Neural cell (in vitro differentiated cells): ENCODE data around the gene CROCC2. TPM values are rescaled to one million over a fixed set of nuclear protein-coding genes. Genes with fewer than 3 reads are reported as not detected.

Source experiments
- H2AFZ ChIP-seq: fragments of 200-600, 300-800 bp; sonication (generic), shearing (Covaris generic); 2 replicates; pipeline ENCODE4 v1.6.0; 2014; ENCODE audit warnings: low read depth, mild to moderate bottlenecking, antibody characterized with exemption, low read length, moderate library complexity
- H3F3A ChIP-seq: fragments of 200-600 bp; shearing (Covaris generic); 2 replicates; pipeline ENCODE4 v1.6.1; 2016; ENCODE audit warnings: mild to moderate bottlenecking, moderate library complexity, mixed read lengths, antibody characterized with exemption, low read length; ENCODE audit not compliant: insufficient read depth, poor library complexity, severe bottlenecking
- H3K27ac ChIP-seq: fragments of 200-600, 300-800 bp; sonication (generic), shearing (Covaris generic); 2 replicates; pipeline ENCODE4 v1.5.1; 2014; ENCODE audit warnings: mild to moderate bottlenecking, low read length, moderate library complexity
- H3K27me3 ChIP-seq: fragments of 300-800, 200-600 bp; sonication (generic), shearing (Covaris generic); 2 replicates; pipeline ENCODE4 v1.6.0; 2014; ENCODE audit warnings: mild to moderate bottlenecking, low read depth, low read length, moderate library complexity; ENCODE audit not compliant: insufficient read depth
- H3K36me3 ChIP-seq: fragments of 300-800, 200-600 bp; sonication (generic), shearing (Covaris generic); 2 replicates; pipeline ENCODE4 v1.5.1; 2014; ENCODE audit warnings: mild to moderate bottlenecking, antibody characterized with exemption, low read length, moderate library complexity; ENCODE audit not compliant: insufficient read depth
- H3K4me2 ChIP-seq: fragments of 300-800, 200-600 bp; sonication (generic), shearing (Covaris generic); 2 replicates; pipeline ENCODE4 v1.6.0; 2014; ENCODE audit warnings: mild to moderate bottlenecking, low read length
- H3K4me3 ChIP-seq: fragments of 300-800, 200-600 bp; sonication (generic), shearing (Covaris generic); 2 replicates; pipeline ENCODE4 v1.5.1; 2014; ENCODE audit warnings: mild to moderate bottlenecking, low read length, moderate library complexity
- H3K79me2 ChIP-seq: fragments of 200-600 bp; shearing (Covaris generic); replicated peaks from 2 replicates; pipeline ENCODE4 v1.6.0; 2014; ENCODE audit warnings: mild to moderate bottlenecking, low read length, moderate library complexity; ENCODE audit not compliant: insufficient read depth
- H3K9ac ChIP-seq: fragments of 300-800, 200-600 bp; sonication (generic), shearing (Covaris generic); 2 replicates; pipeline ENCODE4 v1.6.1; 2016; ENCODE audit warnings: mild to moderate bottlenecking, low read length, mixed read lengths
- H3K9me2 ChIP-seq: fragments of 200-600 bp; shearing (Covaris generic); 2 replicates; pipeline ENCODE4 v1.6.1; 2016; ENCODE audit warnings: mild to moderate bottlenecking, low read length, mixed read lengths; ENCODE audit not compliant: insufficient read depth
- H3K9me3 ChIP-seq: fragments of 200-600, 300-800 bp; sonication (generic), shearing (Covaris generic); 2 replicates; pipeline ENCODE4 v1.6.1; 2016; ENCODE audit warnings: mild to moderate bottlenecking, mixed run types, low read length, moderate library complexity, mixed read lengths
- H4K20me1 ChIP-seq: fragments of 200-600 bp; shearing (Covaris generic); 2 replicates; pipeline ENCODE4 v1.6.1; 2016; ENCODE audit warnings: mild to moderate bottlenecking, mixed run types; ENCODE audit not compliant: insufficient read depth
- EP300 ChIP-seq: fragments of 450-650 bp; conservative IDR thresholded peaks from 2 replicates; pipeline ENCODE4 v1.6.1; 2014; ENCODE audit warnings: antibody characterized with exemption, mild to moderate bottlenecking, moderate library complexity; ENCODE audit not compliant: poor library complexity, severe bottlenecking
- EZH2 ChIP-seq: fragments of 200-600, 300-800 bp; shearing (Covaris generic), sonication (generic); IDR thresholded peaks from 2 replicates; pipeline ENCODE4 v1.6.1; 2014; ENCODE audit warnings: antibody characterized with exemption, low read length, borderline replicate concordance, mild to moderate bottlenecking; ENCODE audit not compliant: insufficient read depth, poor library complexity, severe bottlenecking
- MXI1 ChIP-seq: fragments of 450-650 bp; conservative IDR thresholded peaks from 2 replicates; pipeline ENCODE4 v1.6.1; 2014; ENCODE audit warnings: antibody characterized with exemption, mild to moderate bottlenecking; ENCODE audit not compliant: poor library complexity, severe bottlenecking
- POLR2AphosphoS5 ChIP-seq: IDR thresholded peaks from 2 replicates; pipeline ENCODE4 v1.6.1; 2012
- RAD21 ChIP-seq: fragments of 450-650 bp; conservative IDR thresholded peaks from 2 replicates; pipeline ENCODE4 v1.6.1; 2014; ENCODE audit warnings: antibody characterized with exemption, mild to moderate bottlenecking, moderate library complexity
- SMC3 ChIP-seq: fragments of 450-650 bp; conservative IDR thresholded peaks from 2 replicates; pipeline ENCODE4 v1.6.1; 2014; ENCODE audit warnings: antibody characterized with exemption, mild to moderate bottlenecking, moderate library complexity; ENCODE audit not compliant: poor library complexity
- TAF1 ChIP-seq: IDR thresholded peaks from 2 replicates; pipeline ENCODE4 v1.6.1; 2012; ENCODE audit warnings: low read depth
- polyA plus RNA-seq: library from polyadenylated mRNA; depleted of rRNA; stranded (reverse); fragments of >200 nt; gene quantifications from 2 replicates; pipeline ENCODE4 v1.2.3, GENCODE V29; 2014
- TF ChIP-seq, protein P1 (sequence below): fragments of 450-650 bp; IDR thresholded peaks from 2 replicates; pipeline ENCODE4 v1.5.1; 2014; ENCODE audit warnings: antibody characterized with exemption, mild to moderate bottlenecking, moderate library complexity; ENCODE audit not compliant: poor library complexity, severe bottlenecking
- TF ChIP-seq, protein P2 (sequence below): IDR thresholded peaks from 2 replicates; pipeline ENCODE4 v1.6.1; 2012; ENCODE audit warnings: borderline replicate concordance

Gene CROCC2
- polyA plus RNA-seq, 1 donor from 2014 or later = 0.09 TPM

DNA sequence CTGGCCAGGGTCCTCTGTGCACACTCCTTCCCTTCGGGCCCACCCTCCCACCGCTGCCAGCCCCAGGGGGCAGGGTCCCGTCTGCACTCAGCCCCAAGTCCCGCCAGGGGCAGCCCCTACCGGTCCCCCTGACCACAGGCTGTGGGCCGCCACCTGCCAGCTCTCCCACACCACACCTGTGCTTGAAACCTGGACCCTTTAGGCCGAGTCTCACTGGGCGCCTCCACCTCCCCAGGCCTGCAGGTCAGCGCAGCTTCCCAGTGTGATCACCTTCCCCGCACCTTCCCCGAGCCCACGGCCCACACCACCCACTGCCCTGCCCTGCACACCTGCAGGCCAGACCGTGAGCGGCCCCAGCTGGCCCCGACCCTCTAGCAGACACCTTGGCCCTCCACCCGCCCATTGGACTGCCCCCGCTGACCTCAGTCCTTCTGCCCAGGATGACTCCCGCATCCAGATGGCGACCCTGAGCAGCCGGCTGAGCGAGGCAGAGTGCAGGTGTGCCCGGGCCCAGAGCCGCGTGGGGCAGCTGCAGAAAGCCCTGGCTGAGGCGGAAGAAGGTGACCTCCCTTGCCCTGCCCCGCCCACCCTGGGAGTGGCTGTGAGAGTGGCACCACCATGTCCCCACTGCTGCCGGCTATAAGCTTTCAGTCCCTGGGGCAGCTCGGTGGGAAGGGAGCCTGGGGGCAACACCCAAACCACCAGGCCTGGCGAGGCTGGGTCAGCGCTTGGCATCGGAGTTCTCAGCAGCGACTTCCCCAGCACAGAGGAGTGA is 61.0 kb downstream of the CROCC2 start:
- Histone ChIP-seq H3K27me3 (no peaks in the 10 kb centered on the region), H3K9me3 (no peaks in the 10 kb centered on the region), H3F3A (no peaks in the 10 kb centered on the region), H3K9ac (no peak overlapping the region), H4K20me1 (no peaks in the 10 kb centered on the region), H3K79me2 (no peaks in the 10 kb centered on the region), H3K4me2 (no peak overlapping the region), H3K4me3 (no peak overlapping the region), H3K36me3 (no peaks in the 10 kb centered on the region), H3K27ac (no peak overlapping the region), H2AFZ (no peak overlapping the region), H3K9me2 (no peaks in the 10 kb centered on the region)
- TF ChIP-seq EZH2 = no peak
- TF ChIP-seq SMC3 = no peak
- TF ChIP-seq, protein P1, sequence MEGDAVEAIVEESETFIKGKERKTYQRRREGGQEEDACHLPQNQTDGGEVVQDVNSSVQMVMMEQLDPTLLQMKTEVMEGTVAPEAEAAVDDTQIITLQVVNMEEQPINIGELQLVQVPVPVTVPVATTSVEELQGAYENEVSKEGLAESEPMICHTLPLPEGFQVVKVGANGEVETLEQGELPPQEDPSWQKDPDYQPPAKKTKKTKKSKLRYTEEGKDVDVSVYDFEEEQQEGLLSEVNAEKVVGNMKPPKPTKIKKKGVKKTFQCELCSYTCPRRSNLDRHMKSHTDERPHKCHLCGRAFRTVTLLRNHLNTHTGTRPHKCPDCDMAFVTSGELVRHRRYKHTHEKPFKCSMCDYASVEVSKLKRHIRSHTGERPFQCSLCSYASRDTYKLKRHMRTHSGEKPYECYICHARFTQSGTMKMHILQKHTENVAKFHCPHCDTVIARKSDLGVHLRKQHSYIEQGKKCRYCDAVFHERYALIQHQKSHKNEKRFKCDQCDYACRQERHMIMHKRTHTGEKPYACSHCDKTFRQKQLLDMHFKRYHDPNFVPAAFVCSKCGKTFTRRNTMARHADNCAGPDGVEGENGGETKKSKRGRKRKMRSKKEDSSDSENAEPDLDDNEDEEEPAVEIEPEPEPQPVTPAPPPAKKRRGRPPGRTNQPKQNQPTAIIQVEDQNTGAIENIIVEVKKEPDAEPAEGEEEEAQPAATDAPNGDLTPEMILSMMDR = no peak
- TF ChIP-seq POLR2AphosphoS5 = no peak
- TF ChIP-seq EP300 = no peak
- no peak for TF ChIP-seq TAF1

DNA sequence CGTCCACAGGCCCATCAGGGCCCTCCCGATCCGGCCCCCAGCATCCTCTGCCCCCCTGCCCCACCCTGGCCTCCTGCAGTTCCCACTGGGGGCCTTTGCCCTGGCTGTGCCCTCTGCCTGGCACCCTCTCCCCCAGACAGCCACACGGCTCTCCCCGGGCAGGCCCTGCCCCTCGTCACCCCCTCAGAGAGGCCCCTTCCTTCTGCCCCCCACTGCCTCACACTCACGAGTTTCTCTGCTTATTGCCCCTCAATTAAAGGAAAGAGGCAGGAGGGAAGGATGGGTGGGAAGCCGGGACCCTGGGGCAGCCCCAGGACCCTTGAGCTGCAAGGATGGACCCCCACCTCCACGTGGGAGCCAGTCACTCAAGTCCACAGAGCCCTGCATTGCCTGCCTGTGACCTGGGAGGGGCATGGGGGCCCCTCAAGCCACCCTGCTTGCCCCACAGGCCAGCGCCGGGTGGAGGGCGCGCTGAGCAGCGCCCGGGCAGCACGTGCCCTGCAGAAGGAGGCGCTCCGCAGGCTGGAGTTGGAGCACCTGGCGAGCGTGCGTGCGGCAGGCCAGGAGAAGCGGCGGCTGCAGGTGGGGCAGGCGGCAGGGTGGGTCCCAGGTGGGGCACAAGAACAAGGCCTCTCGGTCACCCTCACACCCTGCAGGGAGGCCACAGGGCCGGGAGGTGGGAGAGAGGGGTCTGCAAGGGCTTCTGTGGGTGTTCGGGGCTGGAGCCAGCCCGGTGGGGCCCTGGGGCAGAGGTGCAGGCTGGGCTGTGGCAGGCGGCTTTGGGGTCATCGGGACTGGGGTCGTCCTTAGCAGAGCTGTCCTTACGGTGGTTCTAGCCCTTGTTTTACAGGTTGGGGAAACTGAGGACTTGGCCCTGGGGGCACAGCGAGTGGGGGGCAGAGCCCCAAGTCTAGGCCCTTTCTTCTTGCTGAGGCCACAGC is 61.8 kb downstream of the CROCC2 start:
- no peaks in the 10 kb centered on the region for H3K9me3 ChIP-seq
- no peaks in the 10 kb centered on the region for H3K27me3 ChIP-seq
- H4K20me1 ChIP-seq = no peaks in the 10 kb centered on the region
- TF ChIP-seq EZH2 (no peak), MXI1 (no peak), POLR2AphosphoS5 (no peak), TAF1 (no peak), SMC3 (no peak), RAD21 (no peak), EP300 (no peak)
- TF ChIP-seq, protein P1 = no peak
- TF ChIP-seq, protein P2, sequence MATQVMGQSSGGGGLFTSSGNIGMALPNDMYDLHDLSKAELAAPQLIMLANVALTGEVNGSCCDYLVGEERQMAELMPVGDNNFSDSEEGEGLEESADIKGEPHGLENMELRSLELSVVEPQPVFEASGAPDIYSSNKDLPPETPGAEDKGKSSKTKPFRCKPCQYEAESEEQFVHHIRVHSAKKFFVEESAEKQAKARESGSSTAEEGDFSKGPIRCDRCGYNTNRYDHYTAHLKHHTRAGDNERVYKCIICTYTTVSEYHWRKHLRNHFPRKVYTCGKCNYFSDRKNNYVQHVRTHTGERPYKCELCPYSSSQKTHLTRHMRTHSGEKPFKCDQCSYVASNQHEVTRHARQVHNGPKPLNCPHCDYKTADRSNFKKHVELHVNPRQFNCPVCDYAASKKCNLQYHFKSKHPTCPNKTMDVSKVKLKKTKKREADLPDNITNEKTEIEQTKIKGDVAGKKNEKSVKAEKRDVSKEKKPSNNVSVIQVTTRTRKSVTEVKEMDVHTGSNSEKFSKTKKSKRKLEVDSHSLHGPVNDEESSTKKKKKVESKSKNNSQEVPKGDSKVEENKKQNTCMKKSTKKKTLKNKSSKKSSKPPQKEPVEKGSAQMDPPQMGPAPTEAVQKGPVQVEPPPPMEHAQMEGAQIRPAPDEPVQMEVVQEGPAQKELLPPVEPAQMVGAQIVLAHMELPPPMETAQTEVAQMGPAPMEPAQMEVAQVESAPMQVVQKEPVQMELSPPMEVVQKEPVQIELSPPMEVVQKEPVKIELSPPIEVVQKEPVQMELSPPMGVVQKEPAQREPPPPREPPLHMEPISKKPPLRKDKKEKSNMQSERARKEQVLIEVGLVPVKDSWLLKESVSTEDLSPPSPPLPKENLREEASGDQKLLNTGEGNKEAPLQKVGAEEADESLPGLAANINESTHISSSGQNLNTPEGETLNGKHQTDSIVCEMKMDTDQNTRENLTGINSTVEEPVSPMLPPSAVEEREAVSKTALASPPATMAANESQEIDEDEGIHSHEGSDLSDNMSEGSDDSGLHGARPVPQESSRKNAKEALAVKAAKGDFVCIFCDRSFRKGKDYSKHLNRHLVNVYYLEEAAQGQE = no peak
- H3K9me2 ChIP-seq = no peaks in the 10 kb centered on the region
- no peaks in the 10 kb centered on the region for H3K79me2 ChIP-seq
- no peaks in the 10 kb centered on the region for H3K36me3 ChIP-seq
- H3K9ac ChIP-seq = no peak overlapping the region
- no peak overlapping the region for H3K27ac ChIP-seq
- no peak overlapping the region for H3K4me2 ChIP-seq
- no peak overlapping the region for H2AFZ ChIP-seq
- H3K4me3 ChIP-seq = no peak overlapping the region
- H3F3A ChIP-seq = no peaks in the 10 kb centered on the region
